DMS153 (cell line): ENCODE results near the gene IFITM2.
"Not testable (repeated sequence)": the region's sequence is repeated elsewhere in the genome, so short reads cannot be mapped to it uniquely, and the experiment has no call there.

Experiments
- DNase-seq: peaks from one replicate; lab custom pipeline; 2025; lab: John Stamatoyannopoulos, UW

Gene IFITM2

DNA sequence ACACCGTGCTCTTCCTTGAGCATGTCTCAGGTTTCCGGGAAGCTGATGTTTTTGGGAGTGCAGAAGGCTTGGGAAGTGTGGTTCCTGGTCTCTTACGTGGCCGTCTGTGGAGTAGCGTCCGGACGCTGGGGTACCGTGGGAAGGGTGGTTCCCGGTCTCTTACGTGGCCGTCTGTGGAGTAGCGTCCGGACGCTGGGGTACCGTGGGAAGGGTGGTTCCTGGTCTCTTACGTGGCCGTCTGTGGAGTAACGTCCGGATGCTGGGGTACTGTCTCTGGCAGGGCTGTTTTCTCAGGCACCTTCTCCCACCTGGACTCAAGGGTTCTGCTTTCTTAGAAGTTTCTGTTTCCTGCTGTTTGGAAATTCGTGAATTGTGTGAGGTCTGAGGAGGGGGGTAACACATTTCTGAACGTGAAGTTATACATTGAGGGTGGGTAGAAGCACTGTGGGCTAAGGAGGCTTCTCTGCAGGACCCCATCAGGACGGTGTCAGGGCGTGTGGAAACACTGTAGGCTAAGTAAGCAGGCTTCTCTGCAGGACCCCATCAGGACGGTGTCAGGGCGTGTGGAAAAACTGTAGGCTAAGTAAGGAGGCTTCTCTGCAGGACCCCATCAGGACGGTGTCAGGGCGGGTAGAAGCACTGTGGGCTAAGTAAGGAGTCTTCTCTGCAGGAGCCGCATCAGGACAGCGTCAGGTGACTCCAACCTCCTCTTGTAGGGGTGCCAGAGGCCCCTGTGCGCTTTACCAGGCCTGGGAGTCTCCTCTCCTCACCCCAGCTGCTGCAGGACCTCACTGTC lies 18.4 kb downstream of the IFITM2 start:
- no peak for DNase-seq

DNA sequence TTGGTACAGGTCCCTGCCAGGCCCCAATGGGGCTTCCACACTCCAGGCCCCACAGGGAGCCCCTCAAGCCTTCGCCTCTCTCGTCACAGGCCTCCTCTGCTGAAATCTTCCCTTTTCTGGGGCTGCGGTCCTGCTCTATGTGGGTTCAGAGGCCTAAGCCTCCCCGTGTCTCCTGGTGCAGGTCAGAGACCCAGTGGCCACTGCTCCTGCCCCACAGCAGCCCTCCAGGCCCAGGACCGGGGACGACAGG lies 18.9 kb downstream of the IFITM2 start:
- DNase-seq = no peak

DNA sequence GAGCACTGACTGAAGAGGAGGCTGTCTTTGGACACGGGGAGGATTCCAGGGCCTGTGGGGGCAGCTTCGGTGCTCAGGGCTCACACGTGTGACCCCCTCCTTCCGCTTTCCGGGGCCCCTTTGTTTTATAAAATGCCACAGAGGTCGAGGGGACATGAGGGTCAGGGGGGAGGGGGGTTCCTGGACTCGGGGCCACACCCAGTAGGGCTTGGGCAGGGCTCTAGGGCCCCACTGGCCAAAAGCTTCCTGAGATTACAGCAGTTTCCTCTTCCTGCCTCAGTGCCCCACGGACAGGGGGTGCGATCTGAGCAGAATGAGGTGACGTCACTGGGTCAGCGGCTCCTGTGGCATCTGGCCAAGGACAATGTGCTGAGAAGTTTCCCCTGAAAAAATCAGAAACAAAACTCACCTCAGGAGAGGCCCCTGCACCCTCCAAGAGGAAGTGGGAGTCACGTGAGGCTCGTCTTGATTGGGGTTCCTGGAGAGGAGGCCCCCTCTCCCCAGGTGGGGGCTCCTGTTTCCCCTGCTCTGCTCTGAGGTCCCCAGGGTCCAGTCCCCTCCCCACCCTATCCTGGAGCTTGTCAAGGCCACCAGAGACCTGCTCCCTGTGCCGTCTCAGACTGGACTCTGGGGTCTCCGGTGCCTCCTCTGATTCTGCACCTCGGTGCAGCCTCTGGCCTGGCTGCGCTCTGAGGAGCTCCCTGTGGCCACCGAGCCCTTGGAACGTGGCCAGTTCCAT lies 19.4 kb downstream of the IFITM2 start:
- no peak for DNase-seq

DNA sequence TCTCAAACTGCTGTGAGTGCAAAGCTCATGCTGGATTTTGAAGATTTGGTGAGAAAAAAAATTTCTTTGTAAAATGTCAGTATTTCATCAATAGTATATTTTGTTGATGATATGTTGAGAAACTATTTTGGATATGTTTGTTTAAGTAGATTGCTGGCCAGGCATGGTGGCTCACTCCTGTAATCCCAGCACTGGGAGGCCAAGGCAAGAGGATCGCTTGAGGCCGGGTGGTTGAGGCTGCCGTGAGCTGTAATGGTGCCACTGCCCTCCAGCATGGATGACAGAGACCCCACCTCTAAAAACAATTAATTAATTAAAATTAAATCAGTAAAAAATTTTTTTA lies 19.9 kb downstream of the IFITM2 start:
- no peak for DNase-seq

DNA sequence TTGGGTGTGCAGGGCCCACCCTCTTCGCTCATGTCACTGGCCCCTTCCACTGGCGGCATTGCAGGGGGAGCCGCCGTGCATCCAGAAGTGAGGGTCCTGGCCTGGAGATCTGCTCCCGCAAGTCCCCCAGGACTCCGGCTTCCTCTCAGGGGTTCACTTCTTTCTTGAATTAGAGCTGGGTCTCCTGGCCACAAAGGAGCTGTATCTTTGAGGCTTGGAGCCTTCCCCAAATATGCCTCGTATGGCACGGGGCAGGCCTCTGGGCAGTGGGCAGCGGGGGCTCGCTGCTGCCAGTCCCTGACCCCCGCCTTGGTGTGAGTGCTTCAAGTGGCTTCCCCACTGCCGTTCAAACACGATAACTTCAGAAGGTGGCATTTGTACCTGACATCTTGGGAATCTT lies 20.4 kb downstream of the IFITM2 start:
- no peak for DNase-seq

DNA sequence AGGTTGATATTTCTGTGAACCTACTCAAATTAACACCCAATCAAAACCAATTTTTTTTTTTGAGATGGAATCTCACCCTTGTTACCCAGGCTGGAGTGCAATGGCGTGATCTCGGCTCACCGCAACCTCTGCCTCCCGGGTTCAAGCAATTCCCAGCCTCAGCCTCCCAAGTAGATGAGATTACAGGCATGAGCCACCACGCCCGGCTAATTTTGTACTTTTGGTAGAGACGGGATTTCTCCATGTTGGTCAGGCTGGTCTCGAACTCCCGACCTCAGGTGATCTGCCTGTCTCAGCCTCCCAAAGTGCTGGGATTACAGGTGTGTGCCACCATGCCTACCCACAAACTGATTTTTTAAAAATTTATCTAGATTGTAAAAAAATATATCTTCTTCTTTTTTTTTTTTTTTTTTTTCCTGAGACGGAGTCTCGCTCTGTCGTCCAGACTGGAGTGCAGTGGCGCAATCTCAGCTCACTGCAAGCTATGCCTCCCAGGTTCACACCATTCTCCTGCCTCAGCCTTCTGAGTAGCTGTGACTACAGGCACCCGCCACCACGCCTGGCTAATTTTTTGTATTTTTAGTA lies 21.0 kb downstream of the IFITM2 start:
- DNase-seq = not testable (repeated sequence)

DNA sequence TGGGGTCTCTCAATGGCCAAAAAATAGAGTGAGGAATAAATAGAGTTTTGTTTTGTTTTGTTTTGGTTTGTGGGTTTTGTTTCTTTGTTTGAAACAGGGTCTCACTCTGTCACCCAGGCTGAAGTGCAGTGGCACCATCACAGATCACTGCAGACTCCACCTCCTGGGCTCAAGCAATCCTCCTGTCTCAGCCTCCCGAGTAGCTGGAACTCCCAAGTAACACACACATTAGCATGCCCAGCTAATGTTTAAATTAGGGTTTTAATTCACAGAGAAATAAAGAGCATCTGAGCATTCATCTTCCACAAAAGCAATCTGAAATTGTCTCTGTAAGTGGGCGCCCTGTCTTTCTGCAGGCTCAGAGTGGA lies 22.3 kb downstream of the IFITM2 start:
- DNase-seq = no peak

DNA sequence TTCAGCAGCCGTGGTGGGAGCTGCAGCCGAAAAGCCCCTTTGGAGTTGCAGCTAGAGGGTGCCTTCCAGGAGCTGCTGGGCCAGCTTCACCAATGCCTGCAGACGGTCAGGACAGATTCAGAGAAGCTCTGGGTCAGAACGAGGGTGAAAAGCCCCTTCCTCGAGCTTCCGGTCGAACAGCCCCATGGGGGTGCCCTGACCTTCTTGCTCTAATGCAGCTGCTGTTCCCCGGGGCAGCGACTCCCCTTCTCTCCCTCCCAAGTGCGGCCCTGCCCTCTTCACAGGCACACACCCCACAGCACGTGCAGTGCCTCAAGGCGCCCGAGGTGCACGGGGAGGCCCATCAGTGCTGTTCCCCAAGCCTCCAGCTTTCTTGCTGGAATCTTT lies 22.7 kb downstream of the IFITM2 start:
- DNase-seq = no peak

DNA sequence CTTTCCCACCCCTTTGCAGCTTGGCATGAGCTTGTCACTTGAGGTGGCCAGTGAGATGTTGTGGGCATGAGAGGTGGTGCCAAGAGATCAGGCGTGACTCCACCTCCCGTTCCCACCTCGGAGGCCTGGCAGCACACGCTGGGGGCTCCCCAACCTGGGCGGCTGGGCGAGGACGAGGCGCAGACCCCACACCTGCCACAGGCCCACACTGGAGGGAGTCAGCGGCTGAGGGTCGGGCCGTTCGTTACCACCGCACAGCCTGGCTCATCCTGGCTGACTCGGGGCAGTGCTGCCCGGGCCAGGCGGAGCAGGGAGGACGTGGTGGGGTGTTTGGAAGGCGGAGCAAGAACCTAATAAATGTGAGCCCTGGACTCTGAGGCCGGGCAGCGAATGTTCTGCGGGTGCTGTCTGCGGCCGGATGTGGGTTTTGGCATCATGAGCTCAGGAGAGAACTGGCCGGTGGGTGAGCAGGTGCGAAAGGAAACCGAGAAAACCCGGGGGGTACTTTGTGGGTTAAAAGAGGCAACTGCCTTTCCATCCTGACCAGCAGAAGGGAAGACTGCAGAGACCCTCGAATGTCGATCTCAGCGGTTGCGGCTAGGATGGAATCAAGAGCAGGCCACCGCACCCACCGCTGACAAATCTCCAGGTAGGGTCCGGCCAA lies 23.2 kb downstream of the IFITM2 start:
- no peak for DNase-seq

DNA sequence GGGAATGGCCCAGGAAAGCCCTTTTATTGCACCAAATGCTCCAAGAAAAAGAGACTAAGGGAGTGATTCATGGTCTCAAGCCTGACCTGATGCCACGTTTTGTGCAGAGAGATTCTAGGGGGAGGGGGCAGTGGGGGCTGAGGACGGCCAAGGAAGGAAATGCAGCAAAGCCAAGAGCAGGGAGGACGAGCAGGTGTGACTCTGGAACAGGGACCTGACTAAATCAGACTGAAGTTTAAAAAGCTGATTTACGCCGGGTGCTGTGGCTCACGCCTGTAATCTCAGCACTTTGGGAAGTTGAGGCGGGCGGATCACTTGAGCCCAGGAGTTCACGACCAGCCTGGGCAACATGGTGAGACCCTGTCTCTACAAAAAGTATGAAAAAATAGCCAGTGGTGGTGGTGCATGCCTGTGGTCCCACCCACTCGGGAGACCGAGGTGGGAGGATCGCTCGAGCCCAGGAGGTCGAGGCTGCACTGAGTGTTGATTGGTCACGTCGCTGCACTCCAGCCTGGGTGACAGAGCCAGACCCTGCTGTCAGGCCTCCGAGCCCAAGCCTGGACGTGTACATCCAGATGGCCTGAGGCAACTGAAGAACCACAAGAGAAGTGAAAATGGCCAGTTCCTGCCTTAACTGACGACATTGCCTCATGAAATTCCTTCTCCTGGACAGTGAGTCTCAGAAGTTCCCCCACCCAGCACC lies 23.9 kb downstream of the IFITM2 start:
- DNase-seq = no peak

DNA sequence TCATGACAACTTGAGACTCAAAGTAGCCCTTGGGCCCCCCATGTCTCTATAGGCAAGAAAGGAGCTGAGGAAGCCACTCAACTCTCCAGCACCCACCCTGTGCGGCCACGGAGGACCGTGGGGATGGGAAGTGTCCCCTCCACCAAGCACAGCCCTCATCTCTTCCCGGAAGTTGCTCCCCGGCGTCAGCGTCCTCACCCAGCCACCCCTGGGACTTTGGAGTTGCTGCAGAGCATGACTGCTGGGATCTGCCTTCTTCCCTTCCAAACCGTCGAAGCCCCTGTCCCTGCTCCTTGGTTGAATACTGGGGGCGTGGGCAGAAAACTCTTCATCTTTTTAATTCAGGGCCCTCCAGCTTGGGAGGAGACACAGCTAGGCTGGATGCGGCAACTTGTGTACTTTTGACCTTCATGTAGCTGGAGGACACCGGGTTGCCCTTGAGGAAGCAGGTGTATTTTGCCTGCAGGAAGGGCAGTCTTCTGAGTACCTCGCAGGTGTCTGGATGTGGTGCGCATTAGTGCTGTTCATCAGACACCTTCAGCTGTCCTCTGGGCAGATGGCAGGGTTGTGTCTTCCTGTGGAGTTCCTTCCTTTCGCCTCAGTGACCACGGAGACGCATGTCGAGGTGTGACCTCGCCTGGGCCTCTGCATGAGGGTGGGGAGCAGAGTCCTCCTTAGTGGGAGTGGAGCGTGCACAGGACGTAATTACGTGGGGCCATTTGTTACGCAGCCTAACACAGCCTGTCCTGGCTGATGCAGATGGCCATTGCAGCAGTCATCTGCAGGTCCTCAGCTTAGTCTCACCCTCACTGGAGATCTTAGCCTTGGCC lies 25.2 kb downstream of the IFITM2 start:
- DNase-seq = no peak

DNA sequence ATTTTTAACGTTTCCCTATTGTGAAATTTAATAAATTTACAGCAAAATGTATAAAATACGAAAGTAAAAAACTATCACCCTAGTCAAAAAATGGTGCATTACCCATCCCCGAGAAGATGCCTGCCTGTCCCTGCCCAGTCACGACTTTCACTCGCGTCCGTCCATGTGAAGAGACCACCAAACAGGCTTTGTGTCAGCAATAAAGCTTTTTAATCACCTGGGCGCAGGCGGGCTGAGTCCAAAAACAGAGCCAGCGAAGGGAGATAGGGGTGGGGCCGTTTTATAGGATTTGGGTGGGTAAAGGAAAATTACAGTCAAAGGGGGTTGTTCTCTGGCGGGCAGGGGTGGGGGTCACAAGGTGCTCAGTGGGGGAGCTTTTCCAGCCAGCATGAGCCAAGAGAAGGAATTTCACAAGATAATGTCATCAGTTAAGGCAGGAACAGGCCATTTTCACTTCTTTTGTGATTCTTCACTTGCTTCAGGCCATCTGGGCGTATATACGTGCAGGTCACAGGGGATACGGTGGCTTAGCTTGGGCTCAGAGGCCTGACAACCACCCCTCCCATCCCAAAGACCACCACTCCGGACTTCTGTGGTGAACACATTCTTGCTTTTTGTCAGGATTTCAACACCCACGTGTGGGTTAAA lies 26.1 kb downstream of the IFITM2 start:
- DNase-seq = not testable (repeated sequence)

DNA sequence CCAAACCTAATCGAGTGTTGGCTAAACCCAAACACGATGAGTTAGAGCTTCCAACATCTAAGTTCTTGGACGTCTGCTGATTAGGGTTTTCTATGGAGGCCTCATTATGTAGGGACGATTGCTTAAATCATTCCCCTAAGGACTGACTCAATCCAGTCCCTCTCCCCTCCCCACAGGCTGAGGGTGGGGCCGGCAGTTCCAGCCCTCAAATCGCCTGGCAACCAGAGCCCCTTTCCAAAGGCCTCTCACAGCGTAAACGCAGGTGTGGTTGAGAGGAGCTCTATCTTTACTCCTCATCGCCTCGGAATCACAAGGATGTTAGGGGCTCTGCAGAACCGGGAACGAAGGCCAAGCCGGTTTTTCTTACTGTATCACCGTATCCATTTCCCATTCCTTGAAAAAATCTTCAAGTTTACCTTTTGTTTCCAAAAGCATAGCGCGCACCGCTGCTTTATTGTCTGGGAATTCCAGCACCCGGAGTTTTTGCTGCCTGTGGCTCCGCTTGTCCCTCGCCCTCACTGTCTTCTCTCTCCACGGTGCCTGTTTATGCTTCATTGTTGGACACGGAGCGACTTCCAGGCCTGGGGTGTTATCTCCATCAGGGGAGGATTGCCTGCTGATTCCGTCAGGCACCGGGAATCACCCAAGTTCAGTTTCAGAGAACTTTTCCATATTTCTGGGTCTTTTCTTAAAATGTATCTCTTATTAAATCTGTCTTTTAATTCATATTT lies 26.8 kb downstream of the IFITM2 start:
- no peak for DNase-seq

DNA sequence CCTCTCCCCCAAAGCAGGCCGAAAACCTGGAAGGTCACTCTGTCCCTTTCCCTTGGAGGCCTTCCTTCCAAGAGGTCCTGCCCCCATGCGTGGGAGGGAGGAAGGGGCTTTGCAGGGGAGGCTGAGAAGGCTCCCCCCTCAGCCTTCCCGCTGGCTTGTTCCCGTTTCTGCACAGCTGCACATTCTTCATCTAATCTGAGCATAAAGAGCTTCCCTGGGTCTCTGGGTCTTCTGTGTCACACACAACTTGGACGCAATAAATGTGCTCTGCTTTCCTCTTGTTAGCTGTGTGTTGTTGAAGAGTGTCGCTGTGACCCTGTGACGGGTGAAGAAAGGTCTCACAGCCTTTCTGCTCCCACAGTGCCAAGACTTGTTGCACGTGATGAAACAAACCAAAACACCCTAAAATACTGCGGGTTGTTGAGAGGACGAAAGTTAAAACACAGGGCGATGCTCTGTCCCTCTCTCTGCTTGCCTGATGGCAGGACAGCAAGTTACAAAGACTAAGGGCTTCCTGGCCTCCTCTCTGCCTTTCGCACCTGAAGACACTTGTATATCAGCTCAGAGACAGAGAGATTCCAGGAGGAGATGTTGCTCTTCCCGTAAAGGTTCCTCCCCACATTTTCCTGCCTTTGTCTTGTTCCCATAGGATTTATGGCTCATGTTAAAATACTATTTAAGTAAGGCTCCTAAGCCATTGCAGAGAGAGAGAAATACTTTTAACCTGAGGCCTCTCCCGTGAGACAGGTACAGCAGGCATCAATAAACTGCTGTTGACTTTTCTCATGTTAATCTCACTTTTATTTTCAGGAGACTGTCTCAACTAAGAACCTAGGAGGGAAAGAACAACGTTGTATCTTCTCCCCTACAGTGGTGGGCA lies 28.4 kb downstream of the IFITM2 start:
- DNase-seq = no peak

DNA sequence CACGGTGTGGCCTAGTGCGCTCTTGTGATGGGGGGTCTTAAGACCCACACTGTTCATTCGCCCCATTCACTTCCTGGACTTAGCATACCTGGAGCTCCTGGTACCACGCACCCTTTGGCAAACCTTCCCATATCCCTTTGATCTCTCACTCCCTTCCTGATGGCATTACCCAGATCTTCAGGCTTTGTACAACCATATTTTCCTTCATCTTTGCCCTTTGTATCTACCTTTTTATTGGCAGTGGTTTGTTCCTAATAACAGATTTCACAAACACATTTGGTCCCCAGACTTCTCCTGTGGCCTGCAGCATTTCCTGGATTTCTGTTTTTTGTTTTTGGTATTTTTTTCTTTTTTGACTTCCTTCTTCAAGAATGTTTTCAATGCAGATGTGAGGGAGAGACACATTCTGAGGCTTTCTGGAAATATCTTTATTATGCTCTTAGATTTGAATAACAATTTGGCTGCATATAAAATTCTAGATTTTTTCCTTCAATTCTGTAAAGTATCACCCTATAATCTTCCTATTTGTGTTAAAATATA lies 29.1 kb downstream of the IFITM2 start:
- DNase-seq = no peak

DNA sequence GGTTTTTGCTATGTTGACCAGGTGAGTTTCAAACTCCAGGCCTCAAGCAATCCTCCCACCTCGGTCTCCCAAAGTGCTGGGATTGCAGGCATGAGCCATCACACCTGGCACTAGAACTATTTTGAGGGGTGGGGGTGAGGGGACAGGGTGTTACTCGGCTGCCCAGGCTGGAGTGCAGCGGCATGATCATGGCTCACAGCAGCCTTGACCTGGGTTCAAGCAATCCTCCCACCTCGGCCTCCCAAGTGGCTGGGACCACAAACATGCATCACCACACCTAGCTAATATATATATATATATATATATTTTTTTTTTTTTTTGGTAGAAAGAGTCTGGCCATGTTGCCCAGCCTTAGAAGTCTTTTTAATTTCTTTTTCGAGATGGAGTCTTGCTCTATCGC lies 30.1 kb downstream of the IFITM2 start:
- no peak for DNase-seq

DNA sequence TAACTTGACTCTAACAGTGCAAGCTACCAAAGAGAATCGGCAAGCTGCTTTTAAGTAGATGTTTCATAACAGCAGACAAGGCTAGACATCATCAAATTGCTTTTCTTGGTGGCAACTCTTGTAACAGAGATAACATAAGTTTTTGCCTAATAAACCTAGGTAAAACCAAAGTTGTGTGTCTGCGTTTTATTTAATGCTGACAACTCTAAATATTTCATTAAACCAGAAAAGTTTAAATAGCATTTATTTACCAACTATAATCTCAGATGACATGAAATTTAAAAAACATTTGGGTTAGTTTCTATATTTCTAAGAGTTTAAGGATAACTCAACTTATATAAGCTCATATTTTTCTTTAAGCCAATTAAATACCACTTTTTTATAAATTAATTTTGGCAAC lies 32.3 kb downstream of the IFITM2 start:
- DNase-seq = no peak

DNA sequence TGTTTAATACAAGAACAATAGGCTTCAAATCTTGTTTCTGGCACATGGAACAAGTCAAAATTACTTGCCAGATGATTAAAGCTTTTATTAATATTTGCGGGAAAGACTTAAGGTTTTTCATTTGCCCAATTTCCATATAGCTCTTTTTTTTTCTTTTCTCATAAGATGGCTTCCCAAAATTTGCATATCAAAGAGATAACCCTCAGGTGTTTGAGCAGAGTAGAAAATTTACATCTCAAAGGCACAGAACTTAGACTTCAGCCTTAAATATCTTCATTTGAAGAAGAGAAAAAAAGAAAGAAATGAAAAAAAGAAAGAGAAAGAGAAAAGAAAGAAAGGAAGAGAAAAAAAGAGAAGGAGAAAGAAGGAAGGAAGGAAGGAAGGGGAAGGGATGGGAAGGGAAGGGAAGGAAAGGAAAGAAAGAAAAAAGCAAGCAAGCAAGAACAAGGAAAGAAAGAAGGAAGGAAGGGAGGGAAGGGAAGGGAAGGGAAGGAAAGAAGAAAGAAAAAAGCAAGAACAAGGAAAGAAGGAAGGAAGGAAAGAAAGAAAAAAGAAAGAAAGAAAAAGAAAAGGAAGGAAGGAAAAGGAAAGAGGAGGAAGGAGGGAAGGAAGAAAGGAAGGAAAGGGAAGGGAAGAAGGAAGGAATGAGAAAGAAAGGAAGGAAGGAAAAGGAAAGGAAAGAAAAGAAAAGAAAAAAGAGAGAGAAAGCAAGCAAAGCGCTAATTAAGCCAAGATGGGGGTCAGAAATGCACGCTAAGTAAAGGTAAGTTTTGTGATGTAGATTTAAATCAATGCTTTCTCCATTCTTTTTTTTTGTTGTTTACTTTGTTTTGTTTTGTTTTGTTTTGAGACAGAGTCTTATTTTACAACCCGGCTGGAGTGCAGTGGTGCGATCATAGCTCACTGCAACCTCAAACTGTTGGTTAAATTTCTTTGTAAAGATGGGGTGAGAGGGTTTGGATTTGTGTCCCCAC lies 33.2 kb downstream of the IFITM2 start:
- no peak for DNase-seq
